Transverse colon (tissue), 4 donors: Measurements from ENCODE around the gene NCBP1. TPM values are rescaled to one million over a fixed set of nuclear protein-coding genes. Genes with fewer than 3 reads are reported as not detected.

Experiments used
- DNase-seq: peaks from one replicate; pipeline ENCODE4 v3.0.0-alpha.2; 2019
- H3K27ac ChIP-seq, 4 donors: fragments of 200-600 bp; sonication (generic); 2 replicates each; pipeline ENCODE4 v1.5.1; 2016 to 2018; ENCODE audit warnings: inconsistent platforms in 4 of 4
- H3K27me3 ChIP-seq: fragments of 200-600 bp; sonication (generic); 2 replicates; pipeline ENCODE4 v1.5.1; 2017; ENCODE audit warnings: inconsistent platforms
- H3K36me3 ChIP-seq, 4 donors: fragments of 200-600 bp; sonication (generic); 2 replicates each; pipeline ENCODE4 v1.5.1; 2017 to 2019; ENCODE audit warnings: inconsistent platforms in 4 of 4
- H3K4me1 ChIP-seq, 4 donors: fragments of 200-600 bp; sonication (generic); 2 replicates each; pipeline ENCODE4 v1.5.1; 2017 to 2020; ENCODE audit warnings: inconsistent platforms in 4 of 4
- H3K4me3 ChIP-seq, 4 donors: fragments of 200-600 bp; sonication (generic); 1 replicate in 1 of 4; 2 replicates in 3 of 4; pipeline versions ENCODE4 v1.5.1 to v1.6.1; 2017 to 2019; ENCODE audit warnings: inconsistent platforms in 4 of 4
- H3K9me3 ChIP-seq, 2 donors: fragments of 200-600 bp; sonication (generic); 2 replicates each; pipeline ENCODE4 v1.5.1; 2017 to 2019; ENCODE audit warnings: inconsistent platforms in 2 of 2
- EP300 ChIP-seq: sonication (generic); formaldehyde crosslinking; IDR thresholded peaks from one replicate; pipeline ENCODE4 v1.6.1; 2017; ENCODE audit warnings: antibody characterized with exemption, low read depth
- POLR2A ChIP-seq: fragments of 450-650 bp; IDR thresholded peaks from one replicate; pipeline ENCODE4 v1.6.1; 2016; ENCODE audit warnings: antibody characterized with exemption, mild to moderate bottlenecking, moderate library complexity
- POLR2AphosphoS5 ChIP-seq, 3 donors: sonication (generic); formaldehyde crosslinking; IDR thresholded peaks; one replicate each; pipeline ENCODE4 v1.6.1; 2016; ENCODE audit warnings: antibody characterized with exemption in 3 of 3
- WGBS, 2 donors: methylation state at CpG; one replicate each; pipeline ENCODE4 v1.1.5; 2018; ENCODE audit warnings: low coverage in 1 of 2; 5-methylcytosine and 5-hydroxymethylcytosine counted together
- in situ Hi-C, 4 donors: fragments of 200-750 bp; cut with MboI; loops; one replicate each; pipeline versions ENCODE4 v1.15.0 to v1.15.1; 2017; ENCODE audit warnings: low sequenced_read_pairs in 3 of 4, low pct_ligation_motif_present in 1 of 4, low pct_unique_long_range_greater_than_20kb in 1 of 4
- intact Hi-C: fragments of 100-400 bp; cut with DNase I; formaldehyde crosslinking; loops from one replicate; pipeline ENCODE4 v1.15.1; 2023; ENCODE audit warnings: low total_unique reads
- total RNA-seq, 4 donors: library from RNA; depleted of rRNA; stranded (reverse); fragments of >200 nt; gene quantifications; one replicate each; pipeline ENCODE4 v1.1.0, GENCODE V29; 2016
- TF ChIP-seq, protein P1 (sequence below), 5 experiments: fragments of 200-600 bp in 3 of 5; fragments of 450-650 bp in 2 of 5; sonication (generic) in 3 of 5; IDR thresholded peaks; 1 replicate in 2 of 5; 2 replicates in 3 of 5; pipeline ENCODE4 v1.5.1; 2016 to 2017; ENCODE audit warnings: antibody characterized with exemption in 5 of 5, inconsistent platforms in 3 of 5, mild to moderate bottlenecking in 2 of 5, moderate library complexity in 1 of 5

NCBP1 gene
- total RNA-seq, 4 donors from 2014 or later = 24.6 to 40.4 (median 30.6) TPM

DNA sequence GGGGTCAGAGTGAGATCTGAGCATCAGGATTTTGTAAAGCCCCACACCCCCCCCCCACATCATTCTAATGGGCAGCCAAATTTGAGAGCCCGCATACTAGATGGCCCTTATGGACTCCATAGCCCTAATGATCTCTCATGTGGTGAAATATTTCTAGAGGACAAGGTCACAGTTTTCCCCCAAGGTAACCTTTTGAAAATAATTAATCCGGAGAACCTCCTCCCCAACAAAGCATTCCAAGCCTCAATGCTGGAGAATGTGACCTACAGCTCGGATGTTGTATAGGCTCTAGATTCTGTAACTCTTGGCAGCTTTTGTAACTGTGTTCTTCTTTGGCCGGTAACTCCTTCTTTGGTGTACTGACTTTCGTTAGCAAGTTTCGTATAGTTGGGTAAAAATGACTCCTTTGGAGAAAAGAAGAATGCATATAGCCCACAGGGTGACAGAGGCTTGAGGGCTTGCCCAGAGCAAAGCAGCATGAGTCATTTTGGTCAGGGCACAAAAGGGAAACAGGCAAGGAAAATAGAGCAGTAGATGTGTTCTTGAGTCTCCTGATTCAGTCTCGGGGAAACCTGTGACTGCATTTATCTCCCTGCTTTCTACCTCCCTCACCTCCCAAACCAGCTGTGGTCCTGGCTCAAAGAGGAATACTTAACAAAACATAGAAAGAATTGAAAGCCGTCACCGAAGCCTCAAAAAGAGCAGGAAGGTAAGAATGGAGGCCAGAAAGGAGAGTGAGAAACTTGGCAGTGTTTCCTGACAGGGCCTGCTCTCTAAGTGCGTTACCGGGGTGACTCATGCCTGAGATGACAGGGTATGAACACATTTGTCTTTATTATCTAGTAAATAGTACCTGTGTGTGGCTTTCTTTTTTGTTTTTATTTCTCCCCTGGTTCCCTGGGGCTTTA lies 70.1 kb downstream of the NCBP1 start:
- in situ Hi-C loops (loop anchor here in 2 of 4 donors (25.0 kb wide), 4 partner anchors 91 to 584 kb away; partner anchors contain the start of gene TBC1D2 (in 1 of the 2)), intact Hi-C loops (no loop called here)
- no peak overlapping the region for H3K4me3 ChIP-seq
- no peaks in the 10 kb centered on the region for H3K9me3 ChIP-seq
- peak overlapping the region in 2 of 4 donors; percentile 19 to 58 for H3K27ac ChIP-seq
- TF ChIP-seq EP300 (no peak), POLR2AphosphoS5 (IDR thresholded peaks at IDR 0.05) (no peak), POLR2A (no peak)
- TF ChIP-seq, protein P1, sequence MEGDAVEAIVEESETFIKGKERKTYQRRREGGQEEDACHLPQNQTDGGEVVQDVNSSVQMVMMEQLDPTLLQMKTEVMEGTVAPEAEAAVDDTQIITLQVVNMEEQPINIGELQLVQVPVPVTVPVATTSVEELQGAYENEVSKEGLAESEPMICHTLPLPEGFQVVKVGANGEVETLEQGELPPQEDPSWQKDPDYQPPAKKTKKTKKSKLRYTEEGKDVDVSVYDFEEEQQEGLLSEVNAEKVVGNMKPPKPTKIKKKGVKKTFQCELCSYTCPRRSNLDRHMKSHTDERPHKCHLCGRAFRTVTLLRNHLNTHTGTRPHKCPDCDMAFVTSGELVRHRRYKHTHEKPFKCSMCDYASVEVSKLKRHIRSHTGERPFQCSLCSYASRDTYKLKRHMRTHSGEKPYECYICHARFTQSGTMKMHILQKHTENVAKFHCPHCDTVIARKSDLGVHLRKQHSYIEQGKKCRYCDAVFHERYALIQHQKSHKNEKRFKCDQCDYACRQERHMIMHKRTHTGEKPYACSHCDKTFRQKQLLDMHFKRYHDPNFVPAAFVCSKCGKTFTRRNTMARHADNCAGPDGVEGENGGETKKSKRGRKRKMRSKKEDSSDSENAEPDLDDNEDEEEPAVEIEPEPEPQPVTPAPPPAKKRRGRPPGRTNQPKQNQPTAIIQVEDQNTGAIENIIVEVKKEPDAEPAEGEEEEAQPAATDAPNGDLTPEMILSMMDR (IDR thresholded peaks at IDR 0.05) = no peak
- no peaks in the 10 kb centered on the region for H3K27me3 ChIP-seq
- no peaks in the 10 kb centered on the region for H3K36me3 ChIP-seq
- no peak for DNase-seq
- 61 to 70% methylated on average over 4 to 11 of the region's 11 CpGs for WGBS, 2 donors
- H3K4me1 ChIP-seq = peaks cover 0 to 4% (median 0%) of the 10 kb centered on the region in 4 donors

DNA sequence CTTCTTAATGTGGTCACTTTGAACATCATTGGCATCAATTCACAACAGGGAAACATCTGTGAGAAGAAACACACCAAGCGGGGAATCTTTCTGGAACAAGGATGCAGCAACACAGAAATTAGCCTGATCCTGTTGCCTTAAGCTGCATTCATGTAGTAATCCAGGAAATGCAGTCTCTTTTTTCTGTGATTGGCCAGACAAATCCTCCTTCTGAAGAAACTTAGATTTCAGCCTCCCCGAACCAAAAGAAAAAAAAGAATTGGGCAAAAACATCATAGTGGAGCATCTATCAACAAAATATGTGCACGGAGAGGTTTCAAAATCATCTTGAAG lies 70.7 kb downstream of the NCBP1 start:
- 87 to 90% methylated on average over 2 to 3 of the region's 3 CpGs for WGBS, 2 donors
- no peaks in the 10 kb centered on the region for H3K9me3 ChIP-seq
- peak overlapping the region in 1 of 4 donors; percentile 58 for H3K27ac ChIP-seq
- peaks cover 0 to 4% (median 0%) of the 10 kb centered on the region in 4 donors for H3K4me1 ChIP-seq
- DNase-seq = no peak
- in situ Hi-C loops = loop anchor here in 2 of 4 donors (25.0 kb wide), 4 partner anchors 92 to 583 kb away; partner anchors contain the start of gene TBC1D2 (in 1 of the 2)
- H3K4me3 ChIP-seq = no peak overlapping the region
- peaks cover 4% of the 10 kb centered on the region for H3K27me3 ChIP-seq
- no peaks in the 10 kb centered on the region for H3K36me3 ChIP-seq
- TF ChIP-seq POLR2AphosphoS5 (IDR thresholded peaks at IDR 0.05) = no peak
- TF ChIP-seq EP300 = no peak
- TF ChIP-seq, protein P1 (IDR thresholded peaks at IDR 0.05) = no peak
- TF ChIP-seq POLR2A = no peak
- intact Hi-C loops = no loop called here

- H3K36me3 ChIP-seq = no peaks in the 10 kb centered on the region
- DNase-seq = no peak
- peaks cover 6% of the 10 kb centered on the region for H3K27me3 ChIP-seq
- peak overlapping the region in 1 of 4 donors; percentile 58 for H3K27ac ChIP-seq
- in situ Hi-C loops = loop anchor here in 2 of 4 donors (25.0 kb wide), 4 partner anchors 93 to 582 kb away; partner anchors contain the start of gene TBC1D2 (in 1 of the 2)
- TF ChIP-seq, protein P1 (IDR thresholded peaks at IDR 0.05) = no peak
- TF ChIP-seq EP300 = no peak
- TF ChIP-seq POLR2AphosphoS5 (IDR thresholded peaks at IDR 0.05) = no peak
- no peak for TF ChIP-seq POLR2A
- no peaks in the 10 kb centered on the region for H3K9me3 ChIP-seq
- WGBS, 2 donors = 89 to 90% methylated on average over 1 to 4 of the region's 4 CpGs
- H3K4me3 ChIP-seq = no peak overlapping the region
- intact Hi-C loops = no loop called here
- H3K4me1 ChIP-seq = peaks cover 0 to 4% (median 0%) of the 10 kb centered on the region in 4 donors
Observed at GRCh38 chr9:97704851-97705250, 71.2 kb downstream of the NCBP1 start.

DNA sequence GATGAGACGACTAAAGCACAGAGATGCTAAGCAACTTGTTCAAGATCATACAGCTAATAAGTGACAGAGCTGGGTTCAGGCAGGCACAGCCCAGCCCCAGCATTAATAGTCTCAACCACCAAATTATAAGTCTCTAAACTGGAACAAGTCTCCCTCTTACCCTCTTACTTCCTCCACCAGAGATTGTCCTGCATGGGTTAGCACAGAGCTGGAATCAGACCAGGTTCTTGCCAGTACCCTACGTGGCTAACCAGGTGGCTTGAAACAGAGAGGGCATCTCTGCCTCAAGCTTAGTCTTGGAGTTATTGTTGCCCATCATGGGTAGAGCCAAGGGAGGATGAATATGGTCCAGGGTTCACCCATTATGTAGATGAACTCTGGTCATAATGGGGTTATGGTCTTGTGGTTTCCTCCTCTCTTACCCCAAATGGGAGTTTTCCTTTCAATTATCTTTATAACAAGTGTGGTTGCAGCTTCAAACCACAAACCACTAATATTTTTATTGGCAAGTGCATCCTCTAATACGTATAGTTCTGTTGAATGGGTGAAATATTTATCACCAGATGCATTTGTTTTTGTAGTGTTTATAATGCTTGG lies 71.8 kb downstream of the NCBP1 start:
- in situ Hi-C loops = loop anchor here in 2 of 4 donors (25.0 kb wide), 4 partner anchors 93 to 582 kb away; partner anchors contain the start of gene TBC1D2 (in 1 of the 2)
- Histone ChIP-seq H3K36me3 (no peaks in the 10 kb centered on the region), H3K27me3 (peaks cover 6% of the 10 kb centered on the region), H3K27ac (no peak overlapping the region), H3K4me3 (no peak overlapping the region), H3K4me1 (peaks cover 0 to 4% (median 0%) of the 10 kb centered on the region in 4 donors), H3K9me3 (no peaks in the 10 kb centered on the region)
- 35 to 53% methylated on average over 2 to 3 of the region's 3 CpGs for WGBS, 2 donors
- intact Hi-C loops = no loop called here
- no peak for DNase-seq
- TF ChIP-seq, protein P1 (IDR thresholded peaks at IDR 0.05) = no peak
- TF ChIP-seq POLR2A = no peak
- TF ChIP-seq EP300 = no peak
- TF ChIP-seq POLR2AphosphoS5 (IDR thresholded peaks at IDR 0.05) = no peak
